Spleen (tissue), 7 donors: ENCODE measurements around the gene RANBP3.

Experiments
- CTCF ChIP-seq, 11 experiments: fragments of 200-600 bp in 7 of 11; fragments of 450-650 bp in 4 of 11; sonication (generic) in 4 of 11; IDR thresholded peaks in 8 of 11; conservative IDR thresholded peaks in 3 of 11; 1 replicate in 7 of 11; 2 replicates in 4 of 11; pipeline versions ENCODE4 v1.4.0 to v1.8.0; 2016 to 2021; ENCODE audit warnings: antibody characterized with exemption in 11 of 11, inconsistent platforms in 4 of 11, mild to moderate bottlenecking in 1 of 11
- POLR2AphosphoS5 ChIP-seq, 3 donors: sonication (generic); formaldehyde crosslinking; IDR thresholded peaks; one replicate each; pipeline ENCODE4 v1.5.1; 2017; ENCODE audit warnings: antibody characterized with exemption in 3 of 3
- donor health status: DM: no; HTN: no; CAD: no; lungs with moderate emphysema.
- donor health status: DM: no; HTN: no; CAD: no.
- donor health status: DM: no; HTN: no; CAD: no.

DNA sequence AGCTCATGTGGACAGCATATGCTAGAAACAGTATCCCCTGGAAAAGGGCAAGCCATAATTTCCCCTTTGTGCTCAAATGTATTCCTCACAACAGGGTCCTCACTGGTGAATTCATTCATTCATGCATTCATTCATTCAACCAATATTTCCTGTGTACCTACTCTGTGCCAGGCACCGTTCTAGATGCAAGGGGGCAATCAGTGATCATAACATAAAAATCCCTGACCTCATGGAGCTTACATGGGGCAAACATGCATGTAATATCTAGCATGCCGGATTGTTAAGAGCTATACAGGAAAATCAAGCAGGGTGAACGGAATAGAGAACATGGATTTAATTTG, 2.6 kb downstream of the RANBP3 start:
- TF ChIP-seq CTCF (IDR thresholded peaks at IDR 0.05 in 8 of 11, conservative IDR thresholded peaks at IDR 0.05 in 3 of 11) = no peak
- TF ChIP-seq POLR2AphosphoS5 (IDR thresholded peaks at IDR 0.05) = no peak
